IPS-20b (cell line): ENCODE data around the gene FSTL4.

Experiments
- H3K27ac ChIP-seq: one replicate; pipeline ENCODE4 v1.5.1; 2013; ENCODE audit warnings: low read length
- H3K27me3 ChIP-seq: 2 replicates; pipeline ENCODE4 v1.6.1; 2013; ENCODE audit warnings: mild to moderate bottlenecking, low read length, inconsistent platforms; ENCODE audit not compliant: insufficient read depth
- H3K36me3 ChIP-seq: 2 replicates; pipeline ENCODE4 v1.6.1; 2013; ENCODE audit warnings: low read depth, mild to moderate bottlenecking, inconsistent platforms, low read length, moderate library complexity; ENCODE audit not compliant: insufficient read depth
- H3K4me1 ChIP-seq: 2 replicates; pipeline ENCODE4 v1.6.1; 2013; ENCODE audit warnings: mild to moderate bottlenecking, control low read depth, inconsistent platforms, low read length, moderate library complexity; ENCODE audit not compliant: insufficient read depth
- H3K4me3 ChIP-seq: 2 replicates; pipeline ENCODE4 v1.5.1; 2013; ENCODE audit warnings: mild to moderate bottlenecking, low read length, inconsistent platforms
- H3K9ac ChIP-seq: 2 replicates; pipeline ENCODE4 v1.6.1; 2013; ENCODE audit warnings: low read depth, mild to moderate bottlenecking, inconsistent platforms, low read length, moderate library complexity
- H3K9me3 ChIP-seq: 2 replicates; pipeline ENCODE4 v1.6.1; 2013; ENCODE audit warnings: mild to moderate bottlenecking, low read depth, low read length, inconsistent platforms; ENCODE audit not compliant: insufficient read depth

FSTL4 gene

DNA sequence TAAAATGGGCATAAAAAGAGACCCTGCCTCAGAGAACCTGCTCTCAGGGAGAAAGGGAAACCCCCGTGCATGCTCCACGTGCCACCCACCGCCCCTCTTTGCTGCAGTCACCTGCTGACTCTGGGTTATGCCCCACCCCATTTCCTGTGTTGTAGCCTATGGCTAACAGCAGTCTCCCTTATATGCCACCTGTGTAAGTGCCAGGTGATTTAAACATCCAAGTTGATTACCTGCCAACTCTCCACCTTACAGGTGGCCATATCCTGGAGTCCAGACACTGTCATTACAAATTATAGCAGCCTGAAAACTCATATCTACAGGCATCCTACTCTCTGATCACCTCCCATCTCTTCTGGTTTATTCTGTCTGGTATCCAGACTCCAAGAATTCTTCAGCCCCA lies 318.0 kb downstream of the FSTL4 start:
- Histone ChIP-seq H3K4me1 (no peaks in the 10 kb centered on the region; the same call in 1 of the 2 replicates), H3K9me3 (no peaks in the 10 kb centered on the region), H3K27me3 (no peaks in the 10 kb centered on the region), H3K36me3 (no peaks in the 10 kb centered on the region), H3K4me3 (no peak overlapping the region), H3K9ac (no peak overlapping the region), H3K27ac (no peak overlapping the region)

DNA sequence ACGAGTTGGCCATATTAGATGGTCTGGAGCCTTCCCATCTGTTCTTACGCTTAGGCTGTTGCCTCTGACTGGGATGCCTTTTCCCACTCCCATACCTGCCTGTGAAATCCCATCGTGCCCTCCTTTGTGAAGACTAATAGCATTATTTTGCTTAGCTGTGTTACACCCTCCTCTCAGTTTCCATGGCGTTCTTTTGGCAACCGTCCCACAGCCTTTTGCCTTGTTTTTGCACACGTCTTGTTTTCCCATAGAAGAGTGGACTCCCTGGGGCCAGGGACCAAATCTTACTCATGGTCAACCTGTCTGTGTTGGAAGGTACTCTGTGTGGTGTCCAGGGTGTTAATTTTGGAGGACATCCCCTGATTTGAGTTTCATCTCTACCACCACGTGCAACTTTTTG lies 318.4 kb downstream of the FSTL4 start:
- H3K27ac ChIP-seq, result no peak overlapping the region
- no peaks in the 10 kb centered on the region for H3K9me3 ChIP-seq
- no peak overlapping the region for H3K4me3 ChIP-seq
- no peaks in the 10 kb centered on the region for H3K27me3 ChIP-seq
- no peaks in the 10 kb centered on the region; the same call in 1 of the 2 replicates for H3K4me1 ChIP-seq
- H3K9ac ChIP-seq, result no peak overlapping the region
- H3K36me3 ChIP-seq, result no peaks in the 10 kb centered on the region

DNA sequence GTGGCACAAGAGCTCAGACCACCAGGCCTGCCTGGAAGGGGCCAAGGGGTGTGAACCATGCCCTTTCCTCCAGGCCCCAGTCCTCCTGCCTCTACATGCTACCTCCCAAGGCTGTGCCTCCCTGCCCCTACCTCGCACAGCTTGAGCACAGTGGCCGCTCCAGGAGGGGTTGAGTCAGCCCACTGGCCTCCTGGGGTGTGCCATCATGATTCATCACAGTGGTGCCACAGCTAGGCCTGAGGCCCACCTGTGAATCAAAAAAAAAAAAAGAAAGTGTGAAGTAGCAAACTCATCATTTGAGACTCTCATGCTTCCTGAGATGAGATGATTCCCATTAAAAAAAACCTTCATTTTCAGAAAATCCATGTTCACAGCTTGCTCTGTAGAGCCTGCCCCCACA lies 320.0 kb downstream of the FSTL4 start:
- H3K4me1 ChIP-seq, result no peaks in the 10 kb centered on the region; the same call in 1 of the 2 replicates
- no peak overlapping the region for H3K4me3 ChIP-seq
- H3K9me3 ChIP-seq, result no peaks in the 10 kb centered on the region
- H3K9ac ChIP-seq, result no peak overlapping the region
- H3K27ac ChIP-seq, result no peak overlapping the region
- no peaks in the 10 kb centered on the region for H3K27me3 ChIP-seq
- no peaks in the 10 kb centered on the region for H3K36me3 ChIP-seq

DNA sequence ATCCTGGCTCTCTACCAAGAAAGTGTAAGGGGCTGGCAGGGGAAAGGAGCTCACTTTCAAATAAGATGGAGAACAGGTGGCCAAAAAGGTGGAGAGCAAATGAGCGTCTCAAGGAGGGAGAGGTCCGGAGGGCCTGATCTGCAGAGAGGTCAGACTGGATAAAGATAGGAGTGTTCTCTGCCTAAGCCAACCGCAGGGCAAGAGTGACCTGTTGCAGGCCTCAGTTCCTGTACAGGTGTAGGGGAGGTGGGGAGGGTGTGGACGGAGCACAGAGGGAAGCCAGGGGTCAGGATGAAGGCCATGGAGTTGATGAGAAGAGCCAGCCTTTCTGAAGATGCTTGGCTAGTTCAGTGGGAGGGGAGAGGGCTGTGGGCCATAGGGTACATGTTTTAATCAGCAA lies 320.8 kb downstream of the FSTL4 start:
- Histone ChIP-seq H3K4me3 (no peak overlapping the region), H3K27me3 (no peaks in the 10 kb centered on the region), H3K4me1 (no peaks in the 10 kb centered on the region; the same call in 1 of the 2 replicates), H3K9me3 (no peaks in the 10 kb centered on the region), H3K27ac (no peak overlapping the region), H3K9ac (no peak overlapping the region), H3K36me3 (no peaks in the 10 kb centered on the region)

DNA sequence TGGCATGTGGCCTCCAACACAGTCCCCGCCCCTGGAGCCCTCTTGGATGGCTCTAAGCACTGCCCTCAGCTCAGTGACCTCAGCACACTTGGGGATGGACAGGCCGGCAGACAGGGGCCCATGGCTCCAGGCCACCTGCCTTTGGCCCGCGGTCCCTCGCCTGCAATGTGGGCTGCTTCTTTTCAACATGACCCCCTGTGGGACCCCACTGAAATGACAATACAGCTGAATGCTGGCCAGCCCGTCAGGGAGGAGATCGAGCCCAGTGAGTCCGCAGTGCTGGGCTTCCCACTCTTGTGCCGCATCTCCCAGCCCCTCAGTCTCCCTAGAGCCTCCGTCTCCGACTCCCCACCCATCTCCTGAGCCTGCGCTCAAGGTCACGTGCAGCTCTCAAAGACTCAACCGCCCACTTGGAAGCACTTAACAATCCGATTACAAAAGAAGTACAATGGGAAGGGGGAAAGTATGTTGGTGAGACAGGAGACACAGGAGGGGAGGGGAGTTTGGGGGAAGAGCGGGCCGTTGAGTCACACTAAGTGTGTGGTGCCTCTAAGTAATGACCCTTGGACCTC lies 321.6 kb downstream of the FSTL4 start:
- no peaks in the 10 kb centered on the region for H3K27me3 ChIP-seq

DNA sequence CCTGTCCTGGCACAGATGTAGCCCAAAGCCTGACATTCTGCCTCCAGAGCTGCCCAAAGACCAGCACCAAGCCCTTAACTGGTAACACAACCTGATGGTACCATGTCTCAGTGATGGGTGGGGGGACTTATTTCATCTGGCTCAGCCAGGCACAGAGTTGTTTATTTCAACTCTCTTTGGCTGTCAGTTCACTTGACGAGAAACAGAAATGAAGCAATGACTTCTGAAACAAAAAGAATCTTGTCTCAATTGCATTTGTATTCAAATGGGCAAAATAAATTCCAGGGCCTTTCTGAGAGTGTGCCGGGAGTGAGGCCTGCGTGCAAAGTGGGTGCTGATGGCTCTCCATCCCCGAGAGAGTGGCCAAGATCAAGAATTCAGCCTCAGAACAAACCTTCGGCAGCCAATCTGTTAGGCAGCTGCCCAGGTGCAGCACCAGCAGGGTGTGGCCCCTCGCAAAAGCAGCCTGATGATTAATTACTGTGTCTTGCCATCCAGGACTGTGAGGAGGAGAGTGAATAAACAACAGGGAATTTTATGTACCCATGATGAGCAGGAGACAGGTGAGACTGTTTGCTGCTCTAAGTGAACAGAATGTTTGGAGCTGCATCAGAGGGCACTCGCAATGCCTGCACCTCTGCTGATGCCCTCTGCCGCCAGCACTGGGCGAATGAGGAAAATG lies 322.5 kb downstream of the FSTL4 start:
- Histone ChIP-seq H3K27ac (no peak overlapping the region), H3K27me3 (no peaks in the 10 kb centered on the region), H3K36me3 (no peaks in the 10 kb centered on the region), H3K9ac (no peak overlapping the region), H3K9me3 (no peaks in the 10 kb centered on the region), H3K4me3 (no peak overlapping the region), H3K4me1 (no peaks in the 10 kb centered on the region; the same call in 1 of the 2 replicates)

More for the DNA sequence above, 321.6 kb downstream of the FSTL4 start:
- no peak overlapping the region for H3K27ac ChIP-seq
- H3K9me3 ChIP-seq, result no peaks in the 10 kb centered on the region
- no peak overlapping the region for H3K4me3 ChIP-seq
- no peaks in the 10 kb centered on the region for H3K36me3 ChIP-seq
- H3K9ac ChIP-seq, result no peak overlapping the region
- H3K4me1 ChIP-seq, result no peaks in the 10 kb centered on the region; the same call in 1 of the 2 replicates

DNA sequence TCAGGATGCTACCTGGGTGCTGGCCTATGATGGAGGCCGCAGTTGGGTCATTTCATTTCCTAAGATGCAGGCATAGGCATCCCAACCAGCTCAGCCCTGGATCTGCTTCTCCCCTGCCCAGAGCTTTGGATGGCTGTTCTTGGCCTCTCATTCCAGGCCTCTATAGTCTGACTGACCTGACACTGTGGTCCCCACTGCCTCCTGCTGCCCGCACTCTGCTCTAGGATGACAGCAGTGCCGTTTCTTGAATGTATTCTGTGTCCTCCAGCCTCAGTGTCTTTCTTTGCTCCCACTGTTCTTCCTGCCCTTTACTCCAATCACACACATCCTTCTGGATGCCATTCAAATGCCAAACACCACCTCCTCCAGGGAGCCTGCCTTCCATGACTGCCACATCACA lies 324.8 kb downstream of the FSTL4 start:
- no peak overlapping the region for H3K9ac ChIP-seq
- H3K27ac ChIP-seq, result no peak overlapping the region
- no peaks in the 10 kb centered on the region; the same call in 1 of the 2 replicates for H3K4me1 ChIP-seq
- no peaks in the 10 kb centered on the region for H3K27me3 ChIP-seq
- H3K4me3 ChIP-seq, result no peak overlapping the region
- H3K9me3 ChIP-seq, result no peaks in the 10 kb centered on the region
- H3K36me3 ChIP-seq, result no peaks in the 10 kb centered on the region

DNA sequence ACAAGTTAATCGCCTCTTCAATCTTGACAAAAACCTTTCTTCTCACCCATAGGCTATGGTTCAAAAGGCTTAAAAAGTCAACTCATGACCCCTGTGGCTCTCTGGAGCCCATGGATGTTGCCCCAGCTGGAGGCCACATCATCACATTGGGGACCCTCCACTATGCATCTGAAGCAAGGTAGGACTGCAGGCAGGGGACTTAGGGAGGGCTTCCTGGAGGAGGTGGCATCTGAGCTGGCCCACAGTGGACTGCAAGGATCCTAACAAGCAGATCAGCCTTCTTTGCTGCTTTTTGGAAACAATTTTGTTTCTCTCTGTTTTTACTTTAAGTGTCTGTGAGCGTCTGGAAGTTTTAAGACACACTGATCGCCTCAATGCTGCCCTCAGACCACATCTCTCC lies 325.9 kb downstream of the FSTL4 start:
- no peaks in the 10 kb centered on the region for H3K36me3 ChIP-seq
- H3K9me3 ChIP-seq, result no peaks in the 10 kb centered on the region
- H3K27ac ChIP-seq, result no peak overlapping the region
- H3K27me3 ChIP-seq, result no peaks in the 10 kb centered on the region
- no peak overlapping the region for H3K4me3 ChIP-seq
- H3K9ac ChIP-seq, result no peak overlapping the region
- H3K4me1 ChIP-seq, result no peaks in the 10 kb centered on the region; the same call in 1 of the 2 replicates

DNA sequence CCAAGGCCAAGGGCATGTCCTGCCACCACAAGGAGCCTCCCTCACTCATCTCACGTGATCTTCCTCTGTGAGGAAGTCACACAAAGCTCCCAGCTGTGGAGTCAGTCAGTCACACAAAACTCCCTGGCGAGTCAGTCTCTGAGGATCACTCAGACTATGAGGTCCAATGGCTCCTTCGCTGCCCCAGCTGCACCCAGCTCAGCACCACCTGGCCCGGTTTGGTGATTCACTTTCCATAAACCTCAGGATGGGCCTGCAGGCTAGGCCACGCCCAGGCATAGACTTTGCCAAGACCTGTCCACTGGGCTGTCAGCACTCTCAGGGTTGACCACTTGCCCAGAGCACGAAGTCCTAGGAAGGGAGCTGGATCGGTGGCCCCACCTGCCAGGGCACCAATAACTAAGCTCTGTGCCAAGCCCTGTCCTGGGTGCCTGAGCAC lies 326.7 kb downstream of the FSTL4 start:
- H3K36me3 ChIP-seq, result no peaks in the 10 kb centered on the region
- no peak overlapping the region for H3K4me3 ChIP-seq
- no peaks in the 10 kb centered on the region for H3K27me3 ChIP-seq
- H3K9ac ChIP-seq, result no peak overlapping the region
- H3K27ac ChIP-seq, result no peak overlapping the region
- no peaks in the 10 kb centered on the region for H3K9me3 ChIP-seq
- no peaks in the 10 kb centered on the region for H3K4me1 ChIP-seq

DNA sequence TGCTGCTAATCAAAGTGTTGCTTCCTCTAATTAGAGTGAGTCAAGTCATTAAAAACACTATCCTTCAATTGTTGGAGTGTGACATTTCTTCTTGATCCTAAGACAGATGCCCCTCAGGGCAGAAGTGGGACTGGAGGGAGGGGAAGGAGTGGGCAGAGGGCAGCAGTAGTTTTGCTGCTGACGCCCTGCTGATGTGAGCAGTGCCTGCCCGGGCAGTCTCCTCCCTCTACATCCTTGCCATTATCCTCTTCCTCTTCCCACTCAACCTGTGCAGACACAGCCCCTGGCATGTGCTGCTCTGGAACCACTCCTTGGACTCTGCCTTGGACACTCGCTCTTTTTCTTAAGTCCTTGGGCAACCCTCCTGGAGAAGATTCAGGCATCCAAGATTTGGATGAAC lies 328.0 kb downstream of the FSTL4 start:
- no peak overlapping the region for H3K27ac ChIP-seq
- no peaks in the 10 kb centered on the region for H3K4me1 ChIP-seq
- peaks cover 1% of the 10 kb centered on the region; the same call in 1 of the 2 replicates for H3K9me3 ChIP-seq
- H3K4me3 ChIP-seq, result no peak overlapping the region
- no peak overlapping the region for H3K9ac ChIP-seq
- no peaks in the 10 kb centered on the region for H3K36me3 ChIP-seq
- H3K27me3 ChIP-seq, result no peaks in the 10 kb centered on the region

DNA sequence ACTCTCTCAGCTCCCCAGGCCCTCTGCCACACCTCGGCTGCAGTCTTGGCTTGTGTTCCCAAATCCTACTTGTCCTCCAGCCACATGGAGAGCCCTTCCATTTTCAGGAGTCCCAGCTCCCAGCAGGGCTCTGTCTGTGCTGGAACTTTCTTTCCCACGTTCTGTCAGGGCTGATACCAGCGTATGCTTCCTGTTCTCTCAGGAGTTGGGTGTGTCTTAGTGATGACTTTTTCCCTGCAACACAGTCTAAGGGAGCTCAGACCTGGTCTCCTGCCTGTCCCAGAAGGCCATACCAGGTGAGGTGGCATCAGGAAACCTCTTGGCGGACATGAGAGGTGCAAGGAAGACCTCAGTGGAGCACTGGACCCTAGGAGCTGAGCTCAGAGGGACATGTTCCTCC lies 334.0 kb downstream of the FSTL4 start:
- Histone ChIP-seq H3K36me3 (no peaks in the 10 kb centered on the region), H3K4me3 (no peak overlapping the region), H3K4me1 (no peaks in the 10 kb centered on the region), H3K27ac (no peak overlapping the region), H3K27me3 (no peaks in the 10 kb centered on the region), H3K9me3 (peaks cover 6% of the 10 kb centered on the region; the same call in 1 of the 2 replicates), H3K9ac (no peak overlapping the region)

DNA sequence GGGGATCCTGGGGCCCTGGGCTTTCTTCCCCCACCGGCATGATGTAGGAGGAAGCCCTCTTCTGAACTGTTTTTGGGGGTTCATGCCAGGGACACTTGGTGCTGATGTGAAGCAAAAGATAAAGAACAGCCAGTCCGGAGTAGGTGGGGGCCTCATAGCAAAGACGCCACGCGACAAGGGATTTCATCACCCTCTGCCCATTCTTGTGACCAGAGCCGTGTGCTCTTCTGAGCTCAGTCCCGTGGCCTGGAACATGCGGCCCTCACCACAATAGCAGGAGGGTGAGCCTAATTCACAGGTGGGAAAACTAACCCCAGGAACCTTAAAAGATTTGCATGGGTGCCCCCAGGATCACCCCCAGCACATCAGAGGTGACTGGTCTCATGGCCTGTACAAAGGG lies 334.6 kb downstream of the FSTL4 start:
- Histone ChIP-seq H3K36me3 (no peaks in the 10 kb centered on the region), H3K27ac (no peak overlapping the region), H3K4me3 (no peak overlapping the region), H3K4me1 (no peaks in the 10 kb centered on the region), H3K9ac (no peak overlapping the region), H3K27me3 (no peaks in the 10 kb centered on the region), H3K9me3 (peaks cover 6% of the 10 kb centered on the region; the same call in 1 of the 2 replicates)
